Measurements from ENCODE around the gene GBP3. TPM values are rescaled to one million over a fixed set of nuclear protein-coding genes. Genes with fewer than 3 reads are reported as not detected.
"Not testable (repeated sequence)": the region's sequence is repeated elsewhere in the genome, so short reads cannot be mapped to it uniquely, and the experiment has no call there.

The GBP3 gene
- total and polyA plus RNA-seq, 5 experiments from 2014 or later = 7.7 to 39.4 (median 10.4) TPM

- not testable (repeated sequence) for ATAC-seq, H3K4me1 Mint-ChIP-seq, H3K27me3 Mint-ChIP-seq, DNase-seq, H3K9me3 Mint-ChIP-seq
- H3K4me3 Mint-ChIP-seq = peak overlapping the region in 1 of 10 donors; percentile 24
- peak overlapping the region in 6 of 10 donors; percentile 3 to 72 (median 54) for H3K27ac Mint-ChIP-seq
- POLR2A ChIA-PET = interaction anchor here (1.3 kb wide), 1 partner anchor 28 kb away, joined by 4 read pairs; no protein-coding TSS in a partner anchor
- H3K36me3 Mint-ChIP-seq = peaks cover 8 to 74% (median 43%) of the 10 kb centered on the region in 3 donors
Measured at GRCh38 chr1:89049901-89050648, 27.4 kb upstream of the GBP3 start.

- H3K4me1 Mint-ChIP-seq, ATAC-seq, H3K9me3 Mint-ChIP-seq, DNase-seq, H3K4me3 Mint-ChIP-seq, H3K27me3 Mint-ChIP-seq: not testable (repeated sequence)
- POLR2A ChIA-PET = interaction anchor here (1.1 kb wide), 1 partner anchor 27 kb away, joined by 3 read pairs; no protein-coding TSS in a partner anchor
- H3K27ac Mint-ChIP-seq = peak overlapping the region in 4 of 10 donors; percentile 11 to 62 (median 46)
- peaks cover 8 to 65% (median 40%) of the 10 kb centered on the region in 3 donors for H3K36me3 Mint-ChIP-seq
Measured at GRCh38 chr1:89049187-89049586, 26.5 kb upstream of the GBP3 start.

GRCh38 chr1:89047734-89048133 is 25.1 kb upstream of the GBP3 start:
- DNase-seq (no peak), ATAC-seq (no peak)
- Mint-ChIP-seq H3K4me1 (peaks cover 0 to 10% (median 4%) of the 10 kb centered on the region in 4 donors), H3K27ac (peak overlapping the region in 4 of 10 donors; percentile 15 to 50 (median 28)), H3K9me3 (peaks cover 0 to 6% (median 0%) of the 10 kb centered on the region in 9 donors), H3K36me3 (peaks cover 4 to 52% (median 39%) of the 10 kb centered on the region in 3 donors), H3K4me3 (no peak overlapping the region), H3K27me3 (no peaks in the 10 kb centered on the region)
- POLR2A ChIA-PET = no interaction called here

- DNase-seq, H3K27ac Mint-ChIP-seq, H3K9me3 Mint-ChIP-seq, H3K4me3 Mint-ChIP-seq, H3K4me1 Mint-ChIP-seq, ATAC-seq, H3K27me3 Mint-ChIP-seq: not testable (repeated sequence)
- POLR2A ChIA-PET = interaction anchor here (0.5 kb wide), 1 partner anchor 47 kb away, joined by 3 read pairs; no protein-coding TSS in a partner anchor
- peaks cover 4 to 42% (median 42%) of the 10 kb centered on the region in 3 donors for H3K36me3 Mint-ChIP-seq
Measured at GRCh38 chr1:89046318-89047183, 23.9 kb upstream of the GBP3 start.

- H3K9me3 Mint-ChIP-seq = peaks cover 0 to 9% (median 2%) of the 10 kb centered on the region in 9 donors
- ATAC-seq = no peak
- H3K36me3 Mint-ChIP-seq = peaks cover 4 to 35% (median 28%) of the 10 kb centered on the region in 3 donors
- H3K4me3 Mint-ChIP-seq = no peak overlapping the region
- POLR2A ChIA-PET = no interaction called here
- DNase-seq = no peak
- no peaks in the 10 kb centered on the region for H3K27me3 Mint-ChIP-seq
- no peak overlapping the region for H3K27ac Mint-ChIP-seq
- peaks cover 4 to 17% (median 6%) of the 10 kb centered on the region in 4 donors for H3K4me1 Mint-ChIP-seq
Measured at GRCh38 chr1:89044970-89045721, 22.5 kb upstream of the GBP3 start.

GRCh38 chr1:89043940-89044339 is 21.3 kb upstream of the GBP3 start:
- ATAC-seq (no peak), DNase-seq (no peak)
- Mint-ChIP-seq H3K9me3 (peaks cover 0 to 9% (median 2%) of the 10 kb centered on the region in 9 donors), H3K4me1 (peaks cover 9 to 23% (median 12%) of the 10 kb centered on the region in 4 donors), H3K27me3 (no peaks in the 10 kb centered on the region), H3K36me3 (peaks cover 4 to 35% (median 17%) of the 10 kb centered on the region in 3 donors), H3K27ac (no peak overlapping the region), H3K4me3 (no peak overlapping the region)
- POLR2A ChIA-PET = no interaction called here

- peaks cover 4 to 28% (median 4%) of the 10 kb centered on the region in 3 donors for H3K36me3 Mint-ChIP-seq
- ATAC-seq = no peak
- H3K9me3 Mint-ChIP-seq = peaks cover 0 to 9% (median 2%) of the 10 kb centered on the region in 9 donors
- H3K27ac Mint-ChIP-seq = peak overlapping the region in 1 of 10 donors; percentile 34
- peaks cover 6 to 14% (median 11%) of the 10 kb centered on the region in 4 donors for H3K4me1 Mint-ChIP-seq
- no peak for DNase-seq
- H3K27me3 Mint-ChIP-seq = no peaks in the 10 kb centered on the region
- POLR2A ChIA-PET = interaction anchor here (1.0 kb wide), 2 partner anchors 10 to 20 kb away, joined by 3 read pairs; no protein-coding TSS in a partner anchor
- H3K4me3 Mint-ChIP-seq = no peak overlapping the region
Measured at GRCh38 chr1:89042491-89042890, 19.8 kb upstream of the GBP3 start.

GRCh38 chr1:89041721-89042120 is 19.1 kb upstream of the GBP3 start:
- ATAC-seq (no peak), DNase-seq (no peak)
- peaks cover 0 to 9% (median 2%) of the 10 kb centered on the region in 9 donors for H3K9me3 Mint-ChIP-seq
- H3K27me3 Mint-ChIP-seq = no peaks in the 10 kb centered on the region
- peaks cover 2 to 28% (median 4%) of the 10 kb centered on the region in 3 donors for H3K36me3 Mint-ChIP-seq
- peaks cover 6 to 14% (median 11%) of the 10 kb centered on the region in 4 donors for H3K4me1 Mint-ChIP-seq
- H3K27ac Mint-ChIP-seq = no peak overlapping the region
- POLR2A ChIA-PET = no interaction called here
- H3K4me3 Mint-ChIP-seq = no peak overlapping the region

GRCh38 chr1:89041119-89041641 is 18.5 kb upstream of the GBP3 start:
- DNase-seq = no peak
- Mint-ChIP-seq H3K36me3 (peaks cover 2 to 28% (median 4%) of the 10 kb centered on the region in 3 donors), H3K4me1 (peaks cover 6 to 14% (median 11%) of the 10 kb centered on the region in 4 donors), H3K9me3 (peaks cover 0 to 9% (median 2%) of the 10 kb centered on the region in 9 donors), H3K27me3 (no peaks in the 10 kb centered on the region), H3K4me3 (peak overlapping the region in 1 of 10 donors; percentile 3), H3K27ac (no peak overlapping the region)
- no peak for ATAC-seq
- POLR2A ChIA-PET = no interaction called here

GRCh38 chr1:89040315-89040626 is 17.6 kb upstream of the GBP3 start:
- H3K9me3 Mint-ChIP-seq = peaks cover 0 to 9% (median 2%) of the 10 kb centered on the region in 9 donors
- POLR2A ChIA-PET = interaction anchor here (0.6 kb wide), 1 partner anchor 38 kb away, joined by 3 read pairs; no protein-coding TSS in a partner anchor
- H3K4me3 Mint-ChIP-seq = no peak overlapping the region
- peaks cover 10 to 17% (median 14%) of the 10 kb centered on the region in 4 donors for H3K4me1 Mint-ChIP-seq
- H3K27me3 Mint-ChIP-seq = no peaks in the 10 kb centered on the region
- no peak for ATAC-seq
- peaks cover 2 to 28% (median 4%) of the 10 kb centered on the region in 3 donors for H3K36me3 Mint-ChIP-seq
- H3K27ac Mint-ChIP-seq = peak overlapping the region in 5 of 10 donors; percentile 12 to 83 (median 74)
- DNase-seq = no peak

- peaks cover 0 to 12% (median 8%) of the 10 kb centered on the region in 9 donors for H3K9me3 Mint-ChIP-seq
- no peak overlapping the region for H3K4me3 Mint-ChIP-seq
- no peak for DNase-seq
- no peak overlapping the region for H3K27ac Mint-ChIP-seq
- H3K36me3 Mint-ChIP-seq = peaks cover 0 to 16% (median 7%) of the 10 kb centered on the region in 3 donors
- no peaks in the 10 kb centered on the region for H3K27me3 Mint-ChIP-seq
- ATAC-seq = no peak
- POLR2A ChIA-PET = no interaction called here
- peaks cover 28 to 45% (median 41%) of the 10 kb centered on the region in 4 donors for H3K4me1 Mint-ChIP-seq
Measured at GRCh38 chr1:89037186-89037585, 14.5 kb upstream of the GBP3 start.
